Neural progenitor cell (in vitro differentiated cells): ENCODE data around the gene LPCAT3.

Experiments used
- CTCF ChIP-seq: fragments of 200-600 bp; sonication (generic); IDR thresholded peaks from 2 replicates; pipeline ENCODE4 v1.5.1; 2017; ENCODE audit warnings: antibody characterized with exemption, mild to moderate bottlenecking
- EZH2 ChIP-seq: fragments of 200-600 bp; sonication (generic); IDR thresholded peaks from 2 replicates; pipeline ENCODE4 v1.6.1; 2017; ENCODE audit warnings: antibody characterized with exemption, mild to moderate bottlenecking, moderate library complexity

GRCh38 chr12:6955108-6956020 is 62.9 kb downstream of the LPCAT3 start:
- no peak for TF ChIP-seq CTCF
- no peak for TF ChIP-seq EZH2
